Epidermal melanocyte (primary cell): ENCODE data around the gene SUMO3.

Source experiments
- DNase-seq: peaks from one replicate; pipeline ENCODE4 v3.0.0; 2011; ENCODE audit warnings: low spot score; ENCODE audit not compliant: insufficient read length

Gene SUMO3

GRCh38 chr21:44817914-44818639, at the start of gene SUMO3:
SUMO3 (minus strand) TSS chr21:44818062; CDS start chr21:44817968, 94 bp downstream.
- DNase-seq, result peak; percentile 84

GRCh38 chr21:44867464-44867863, 49.6 kb upstream of the SUMO3 start:
- DNase-seq, result no peak

DNA sequence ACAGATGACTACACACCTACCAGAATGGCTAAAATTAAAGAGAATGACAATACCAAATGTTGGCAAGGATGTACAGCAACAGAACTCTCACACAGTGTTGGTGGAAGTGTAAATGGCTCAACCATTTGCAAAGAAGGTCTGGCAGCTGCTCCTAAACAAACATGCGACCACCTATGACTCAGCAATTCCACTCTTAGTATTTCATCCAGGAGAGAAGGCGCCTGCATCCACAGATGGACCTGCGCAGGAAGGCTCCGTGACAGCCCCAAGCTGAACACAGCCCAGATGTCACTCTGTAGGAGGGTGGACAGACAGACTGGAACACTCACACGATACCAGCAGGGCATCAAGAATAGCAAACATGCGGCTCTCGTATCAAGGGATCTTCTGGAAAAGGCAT, 48.9 kb upstream of the SUMO3 start:
- DNase-seq, result no peak

DNA sequence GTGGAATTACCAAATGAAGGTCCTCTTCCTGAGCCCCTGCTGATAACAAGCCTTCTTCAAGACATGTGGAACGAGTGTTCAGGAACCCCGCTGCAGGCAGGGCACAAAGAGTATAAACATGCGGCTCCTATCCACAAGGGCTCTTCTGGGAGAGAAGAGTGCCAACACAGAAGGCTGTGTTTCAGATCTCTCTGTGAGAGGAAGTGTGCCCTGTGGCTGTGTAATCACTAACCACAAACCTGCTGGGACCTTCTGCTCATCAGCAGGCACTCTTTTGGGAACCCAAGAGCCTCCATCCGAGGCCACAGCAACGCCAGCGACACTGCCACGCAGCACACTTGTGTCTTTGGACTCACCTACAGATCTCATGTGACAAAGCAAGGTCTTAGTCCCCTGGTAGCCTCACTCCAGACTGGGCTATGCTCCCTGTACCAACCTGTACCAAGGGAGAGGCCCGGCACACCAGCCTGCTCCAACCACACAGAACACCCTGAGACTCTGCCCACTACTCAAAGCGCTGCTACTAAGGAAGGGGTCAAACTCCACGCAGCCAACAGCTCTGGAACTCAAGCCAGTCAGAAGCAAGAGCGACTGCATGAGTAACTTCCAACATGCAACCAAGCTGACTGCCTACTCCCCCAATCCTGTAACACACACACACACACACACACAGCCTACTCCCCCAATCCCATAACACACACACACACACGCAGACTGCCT, 47.9 kb upstream of the SUMO3 start:
- peak; percentile 72 for DNase-seq

GRCh38 chr21:44862869-44863685, 45.2 kb upstream of the SUMO3 start:
- no peak for DNase-seq

GRCh38 chr21:44858791-44859190, 40.9 kb upstream of the SUMO3 start:
- no peak for DNase-seq

DNA sequence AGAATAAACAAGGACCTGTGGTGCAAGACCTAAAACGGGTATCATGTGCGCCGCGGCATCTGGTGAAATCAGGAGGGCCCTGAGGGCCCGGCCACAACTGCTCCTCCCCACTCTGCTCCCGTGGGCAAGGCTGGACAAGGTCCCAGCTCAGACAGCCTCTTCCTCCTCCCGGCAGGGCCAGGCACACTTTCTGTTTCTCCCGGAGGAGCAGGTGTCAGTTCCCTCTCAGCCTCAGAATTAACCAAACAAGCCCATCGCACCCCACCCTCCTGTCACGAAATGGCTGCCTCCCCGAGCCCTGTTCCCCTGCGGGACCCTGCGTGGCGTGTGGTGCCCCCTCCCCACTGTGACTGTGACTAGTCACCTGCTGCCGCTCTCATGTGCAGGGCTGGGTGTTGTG, 40.4 kb upstream of the SUMO3 start:
- no peak for DNase-seq

DNA sequence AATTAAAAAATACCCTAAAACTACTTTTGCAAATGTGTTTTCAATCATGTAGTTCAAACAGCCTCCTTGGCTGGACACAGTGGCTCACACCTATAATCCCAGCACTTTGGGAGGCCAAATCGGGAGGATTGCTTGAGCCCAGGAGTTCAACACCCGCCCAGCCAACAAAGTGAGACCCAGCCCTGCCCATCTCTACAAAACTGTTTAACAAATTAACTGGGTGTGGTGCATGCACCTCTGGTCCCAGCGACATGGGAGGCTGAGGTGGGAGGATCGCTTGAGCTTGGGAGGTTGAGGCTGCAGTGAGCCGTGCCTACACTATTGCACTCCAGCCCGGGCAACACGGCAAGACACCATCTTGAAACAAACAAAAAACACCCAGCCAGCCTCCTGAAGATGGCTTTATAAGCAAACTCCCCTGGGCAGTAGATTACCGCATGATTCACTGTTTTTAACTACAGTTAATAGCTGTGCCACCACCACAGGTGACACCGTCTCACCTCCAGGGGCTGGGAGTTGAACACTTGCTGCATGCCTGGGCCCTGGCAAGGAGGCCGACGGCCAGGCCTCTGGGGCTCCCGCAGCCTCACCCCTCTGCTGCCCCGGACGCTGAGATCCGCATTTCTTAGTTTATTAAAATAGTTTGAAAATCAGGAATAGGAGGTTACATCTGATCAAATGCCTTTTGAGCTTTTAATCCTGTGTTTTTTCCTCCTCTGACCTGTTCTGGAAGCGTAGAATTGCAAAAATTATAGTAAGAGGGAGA, 39.4 kb upstream of the SUMO3 start:
- no peak for DNase-seq

GRCh38 chr21:44856131-44856530, 38.3 kb upstream of the SUMO3 start:
- no peak for DNase-seq

DNA sequence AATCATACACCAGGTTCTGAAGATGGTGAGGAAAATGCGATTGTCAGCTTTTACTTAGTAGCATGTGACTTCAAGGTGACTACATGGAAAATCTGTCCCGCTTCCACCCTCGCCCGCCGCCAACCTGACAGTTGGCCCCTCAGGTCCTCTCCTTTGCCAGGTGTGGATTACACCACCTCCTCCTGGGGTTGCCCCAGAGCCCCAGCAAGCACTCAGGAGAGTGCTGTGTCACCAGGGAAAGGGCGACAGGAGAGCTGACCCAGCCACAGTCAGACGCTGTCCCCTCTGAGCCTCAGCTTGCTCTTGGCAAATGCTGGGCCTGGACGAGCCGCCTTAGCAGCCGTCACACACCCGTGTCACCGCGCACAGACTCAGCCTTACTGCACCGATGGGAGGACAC, 37.7 kb upstream of the SUMO3 start:
- DNase-seq, result no peak

DNA sequence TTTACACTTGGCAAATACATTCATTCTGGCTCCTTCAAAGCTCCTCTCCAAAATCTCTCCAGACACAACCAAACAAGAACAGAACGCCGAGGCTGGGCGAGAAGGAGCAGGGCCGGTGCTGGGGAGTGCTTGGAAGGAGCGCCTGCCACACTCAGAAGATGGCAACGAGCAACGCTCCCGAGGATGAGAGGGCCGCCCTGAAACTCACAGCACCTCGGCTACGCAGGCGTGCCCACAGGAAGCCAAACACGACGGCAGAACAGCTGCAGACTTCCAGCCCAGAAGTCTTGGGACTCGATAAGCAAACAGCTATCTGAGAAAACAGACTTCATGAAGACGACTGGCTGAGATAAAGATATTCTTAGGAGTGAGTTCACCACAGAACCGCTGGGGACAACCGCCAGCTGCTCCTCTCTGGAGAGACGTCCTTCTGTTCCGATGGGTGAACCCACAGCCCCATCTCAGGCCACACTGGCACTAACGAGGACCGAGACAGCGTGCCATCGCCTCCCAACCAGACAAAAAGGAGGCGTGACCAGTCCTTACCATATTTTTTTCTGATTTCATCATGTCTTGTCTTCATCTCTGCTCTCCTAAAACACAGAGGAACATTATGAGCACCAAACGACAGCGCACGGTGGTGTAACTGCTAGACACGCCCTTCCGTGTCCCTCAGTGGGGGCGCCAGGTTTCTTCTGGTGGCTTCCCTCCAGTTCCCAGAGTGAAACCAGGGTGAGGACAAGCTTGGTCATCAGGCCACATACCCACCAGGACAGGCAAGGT, 37.0 kb upstream of the SUMO3 start:
- no peak for DNase-seq

DNA sequence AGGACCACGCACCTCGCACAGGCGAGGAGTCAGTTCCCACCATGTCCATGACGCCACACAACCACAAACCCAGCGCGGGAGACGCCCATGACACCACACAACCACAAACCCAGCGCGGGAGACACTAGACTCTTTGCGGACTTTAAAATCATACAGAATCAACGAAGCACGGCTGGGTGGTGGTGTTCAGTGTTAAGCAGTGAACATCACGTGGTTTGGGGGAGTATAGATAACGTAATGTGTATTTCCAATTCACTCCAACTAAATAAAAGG, 36.5 kb upstream of the SUMO3 start:
- DNase-seq, result no peak

DNA sequence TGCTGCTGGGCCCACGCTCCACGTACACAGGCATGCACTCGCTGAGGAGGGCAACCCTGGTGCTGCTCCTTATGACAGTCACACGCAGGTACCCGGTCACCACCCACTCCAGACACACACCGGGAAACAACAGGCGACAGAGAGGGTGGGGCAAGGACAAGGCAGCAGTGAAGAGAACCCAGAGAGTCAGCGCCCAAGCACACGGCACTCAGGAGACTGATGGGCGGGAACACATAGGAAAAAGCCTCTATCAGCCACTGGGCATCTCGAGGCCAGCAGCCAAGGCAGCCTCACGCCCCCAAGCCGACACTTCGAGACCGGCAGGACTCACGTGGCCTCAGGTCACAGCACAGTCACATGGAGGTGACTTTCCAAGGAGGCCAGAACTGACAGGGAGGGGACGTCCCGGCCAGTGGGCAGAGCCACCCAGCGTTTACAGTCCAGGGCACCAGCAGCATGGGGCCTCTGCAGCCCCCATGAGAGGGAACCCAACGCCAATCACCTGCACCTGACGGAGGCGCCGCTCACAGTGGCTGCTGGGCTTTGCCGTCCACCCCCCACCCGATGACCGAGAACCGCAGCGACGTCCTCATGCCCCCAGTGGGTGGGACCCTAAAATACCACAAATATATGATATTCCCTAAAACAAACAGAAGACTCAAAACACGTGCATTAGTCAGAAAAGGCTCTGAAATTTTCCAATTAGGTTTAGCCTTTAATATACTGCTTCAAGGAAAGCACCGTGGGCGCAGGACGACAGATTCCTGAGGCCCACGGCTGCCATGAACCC, 35.9 kb upstream of the SUMO3 start:
- DNase-seq, result no peak

DNA sequence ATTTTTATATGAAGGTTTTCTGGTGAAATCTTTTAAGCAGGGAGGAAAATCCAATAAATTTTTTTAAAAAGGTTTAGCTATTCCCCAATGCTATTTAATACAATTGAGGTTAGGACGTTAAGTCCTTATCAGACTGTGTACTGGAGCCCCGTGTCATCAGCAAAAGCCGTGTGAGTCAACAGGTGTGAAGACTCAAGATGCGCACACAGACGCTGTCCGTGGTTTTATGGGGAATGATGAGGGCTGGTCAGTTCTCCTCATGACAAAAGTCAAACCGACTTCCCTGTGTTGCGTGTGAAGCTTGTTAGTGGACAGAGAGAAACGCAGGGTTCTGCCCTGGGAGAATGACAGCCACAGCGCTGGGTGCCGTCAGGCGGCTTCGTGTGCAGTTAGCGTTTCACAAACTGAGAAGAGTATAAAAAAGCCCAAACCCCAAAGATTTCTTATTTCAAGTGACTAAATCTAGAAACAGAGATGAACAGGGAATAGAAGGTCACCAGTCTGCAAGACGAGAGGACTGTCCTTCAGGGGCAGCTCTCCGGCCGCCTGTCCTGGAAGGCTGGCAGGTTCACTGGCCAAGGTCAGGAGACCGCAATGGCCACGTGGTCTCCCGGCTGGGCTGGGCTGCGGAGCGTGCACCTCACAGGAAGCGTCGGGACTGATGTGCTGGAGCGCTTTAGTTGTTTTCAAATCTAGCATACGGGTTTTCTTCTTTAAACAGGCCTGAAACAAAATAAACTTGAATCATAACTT, 33.2 kb upstream of the SUMO3 start:
- DNase-seq, result no peak

DNA sequence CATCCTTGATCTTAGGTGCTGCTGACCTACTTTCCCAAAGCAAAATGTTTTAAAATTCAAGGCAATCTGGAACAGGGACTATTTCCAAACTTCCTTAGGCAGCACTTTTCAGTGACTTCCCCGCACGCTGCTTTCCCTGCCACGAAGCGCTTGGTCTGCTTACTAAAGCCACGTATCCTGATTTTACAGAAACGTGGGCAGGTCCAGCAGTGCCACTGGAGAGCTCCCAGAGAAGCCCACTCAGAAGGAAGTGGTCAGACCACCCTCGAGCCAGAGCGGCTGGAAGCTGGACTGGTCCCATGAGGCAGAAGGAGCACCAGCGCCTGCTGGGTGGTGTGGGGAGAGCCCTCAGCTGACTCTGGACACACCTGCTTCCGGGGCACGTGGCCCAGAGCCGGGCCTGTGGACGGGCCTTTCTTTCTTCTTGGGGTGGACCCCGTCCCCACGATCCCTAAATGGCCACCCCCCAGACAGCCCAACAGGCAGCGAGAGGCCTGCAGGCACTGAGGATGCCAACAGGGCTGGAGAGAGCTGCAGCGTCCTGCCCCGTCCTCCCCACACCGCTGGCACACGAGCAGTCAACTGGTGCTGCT, 32.4 kb upstream of the SUMO3 start:
- no peak for DNase-seq

- DNase-seq, result no peak
These were observed 31.8 kb upstream of the SUMO3 start for GRCh38 chr21:44849616-44850130.

DNA sequence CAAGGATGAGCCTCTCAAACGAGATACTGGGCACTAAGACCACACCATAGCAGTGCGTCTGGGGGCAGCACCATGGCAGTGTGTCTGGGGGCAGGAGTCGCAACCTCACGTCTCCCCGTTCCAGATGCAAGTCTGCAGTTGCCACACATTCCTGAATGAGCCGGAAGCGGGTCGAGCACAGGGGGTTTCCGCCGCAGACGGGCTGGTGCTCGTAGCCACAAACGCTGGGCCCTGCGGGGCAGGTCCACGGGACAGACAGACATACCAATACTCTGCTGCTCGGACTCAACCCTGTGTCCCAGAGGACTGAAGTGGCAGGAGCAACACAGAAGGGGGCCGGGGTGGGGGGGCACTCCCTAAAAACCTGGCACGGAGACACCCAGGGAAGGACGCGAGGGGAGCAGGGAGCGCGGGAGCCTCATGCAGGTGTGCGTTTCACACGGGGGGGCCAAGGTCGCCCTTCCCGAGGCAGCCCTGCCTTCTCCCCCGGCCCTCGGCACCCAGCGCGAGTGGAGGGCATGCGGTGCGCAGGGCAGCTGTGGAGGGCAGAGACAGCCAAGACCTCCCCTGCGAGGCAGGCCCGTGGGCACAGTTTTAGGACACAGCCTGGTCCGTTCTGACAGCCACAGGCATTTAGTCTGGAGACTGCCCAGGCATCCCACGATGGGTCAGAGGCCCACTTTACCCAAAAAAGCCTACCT, 31.1 kb upstream of the SUMO3 start:
- DNase-seq, result no peak
